Activated T-cell treated with anti-CD3 and anti-CD28 coated beads, Interleukin-2, amount 50 U/mL, for 24 hours (primary cell): ENCODE results near the gene RAD18.

ENCODE experiments used
- DNase-seq: peaks from one replicate; pipeline ENCODE4 v3.0.0-alpha.2; 2020
- H3K27ac Mint-ChIP-seq: 2 replicates; pipeline ENCODE4 v1.8.0; 2020; ENCODE audit warnings: mild to moderate bottlenecking, mixed read lengths
- H3K27me3 Mint-ChIP-seq: 2 replicates; pipeline ENCODE4 v1.8.0; 2020; ENCODE audit warnings: mixed read lengths
- H3K36me3 Mint-ChIP-seq: 2 replicates; pipeline ENCODE4 v1.8.0; 2020; ENCODE audit warnings: low read depth, mixed read lengths
- H3K4me1 Mint-ChIP-seq: 2 replicates; pipeline ENCODE4 v1.8.0; 2020; ENCODE audit warnings: low read depth, mixed read lengths
- H3K4me3 Mint-ChIP-seq: 2 replicates; pipeline ENCODE4 v1.8.0; 2020; ENCODE audit warnings: mild to moderate bottlenecking, moderate library complexity, mixed read lengths
- H3K9me3 Mint-ChIP-seq: 2 replicates; pipeline ENCODE4 v1.8.0; 2020; ENCODE audit warnings: mixed read lengths

Gene RAD18

DNA sequence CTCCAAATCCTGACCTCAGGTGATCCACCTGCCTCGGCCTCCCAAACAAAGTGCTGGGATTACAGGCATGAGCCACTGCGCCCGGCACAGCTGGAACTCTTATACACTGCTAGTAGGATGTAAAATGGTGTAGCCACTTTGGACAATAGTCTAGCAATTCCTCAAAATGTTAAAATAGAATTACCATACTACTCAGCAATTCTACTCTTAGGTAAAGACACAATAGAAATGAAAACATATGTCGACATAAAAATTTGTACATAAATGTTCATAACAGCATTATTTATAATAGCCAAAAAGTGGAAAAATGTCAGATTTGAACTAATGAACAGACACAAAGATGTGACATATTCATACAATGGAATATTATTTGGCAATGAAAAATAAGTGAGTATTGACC, 33.4 kb downstream of the RAD18 start:
- Mint-ChIP-seq H3K27me3 (no peaks in the 10 kb centered on the region), H3K27ac (no peak overlapping the region), H3K4me1 (no peaks in the 10 kb centered on the region), H3K9me3 (no peaks in the 10 kb centered on the region), H3K36me3 (peaks cover 73% of the 10 kb centered on the region), H3K4me3 (no peak overlapping the region)
- DNase-seq, result no peak

DNA sequence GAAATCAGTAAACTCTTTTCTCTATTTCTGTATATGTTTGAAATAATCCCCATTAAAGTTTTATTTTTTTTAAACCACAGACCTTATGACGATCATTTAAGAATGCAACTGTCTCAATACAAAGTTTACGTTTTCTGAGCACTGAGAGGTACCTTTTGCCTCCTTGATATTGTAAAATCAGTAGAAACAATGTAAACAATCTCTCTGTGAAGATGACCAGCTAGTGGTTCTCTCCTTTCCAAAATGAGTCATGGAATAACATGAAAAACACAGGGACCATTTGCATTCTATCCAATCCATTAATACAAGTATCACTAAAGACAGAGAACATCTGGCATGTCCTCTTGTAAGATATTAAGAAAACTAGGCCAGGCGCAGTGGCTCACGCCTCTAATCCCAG, 48.8 kb downstream of the RAD18 start:
- no peak overlapping the region for H3K27ac Mint-ChIP-seq
- no peaks in the 10 kb centered on the region for H3K4me1 Mint-ChIP-seq
- H3K9me3 Mint-ChIP-seq, result no peaks in the 10 kb centered on the region
- peaks cover 77% of the 10 kb centered on the region for H3K36me3 Mint-ChIP-seq
- no peaks in the 10 kb centered on the region for H3K27me3 Mint-ChIP-seq
- no peak for DNase-seq
- no peak overlapping the region for H3K4me3 Mint-ChIP-seq

DNA sequence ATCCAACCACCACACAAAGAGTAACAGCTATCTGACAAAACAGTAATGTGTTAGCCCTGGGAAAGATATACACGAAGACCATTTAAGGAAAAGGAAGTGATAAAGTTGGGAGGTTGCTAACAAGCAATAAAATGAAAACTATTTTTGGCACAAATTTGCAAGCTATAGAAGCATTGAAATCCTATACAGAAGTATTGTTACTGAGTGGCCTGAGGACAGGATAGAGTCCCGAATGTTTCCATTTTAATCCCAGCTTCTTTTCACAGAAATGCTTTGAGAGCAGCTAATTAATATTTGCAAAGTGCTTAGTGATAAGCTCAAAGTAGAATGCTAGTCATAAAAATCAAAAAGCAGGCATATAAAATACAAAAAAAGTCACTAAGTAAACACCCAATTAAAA, 51.5 kb downstream of the RAD18 start:
- H3K36me3 Mint-ChIP-seq, result peaks cover 87% of the 10 kb centered on the region
- H3K4me3 Mint-ChIP-seq, result no peak overlapping the region
- H3K27me3 Mint-ChIP-seq, result no peaks in the 10 kb centered on the region
- H3K4me1 Mint-ChIP-seq, result no peaks in the 10 kb centered on the region
- no peaks in the 10 kb centered on the region for H3K9me3 Mint-ChIP-seq
- no peak overlapping the region for H3K27ac Mint-ChIP-seq
- DNase-seq, result no peak

DNA sequence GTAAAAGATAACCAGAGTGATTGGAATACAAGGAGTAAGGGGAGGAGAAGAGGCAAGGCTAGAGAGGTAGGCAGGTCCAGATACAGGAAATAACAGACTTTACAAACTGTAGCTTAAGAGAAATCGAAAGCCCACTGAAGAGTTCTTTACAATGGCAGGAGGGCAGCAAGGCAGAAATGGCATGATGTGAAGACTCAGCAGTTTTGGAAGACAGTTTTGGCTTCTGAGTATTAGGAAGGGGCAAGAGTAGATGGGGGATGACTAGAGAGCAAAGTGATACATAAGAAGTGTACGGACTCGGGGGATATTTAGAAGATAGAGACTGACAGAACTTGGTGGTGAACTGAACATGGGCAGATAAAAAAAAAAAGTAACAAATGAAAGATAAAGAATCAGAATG, 54.1 kb downstream of the RAD18 start:
- H3K9me3 Mint-ChIP-seq, result no peaks in the 10 kb centered on the region
- no peaks in the 10 kb centered on the region for H3K4me1 Mint-ChIP-seq
- no peaks in the 10 kb centered on the region for H3K27me3 Mint-ChIP-seq
- H3K36me3 Mint-ChIP-seq, result peaks cover 94% of the 10 kb centered on the region
- H3K4me3 Mint-ChIP-seq, result no peak overlapping the region
- no peak for DNase-seq
- no peak overlapping the region for H3K27ac Mint-ChIP-seq

DNA sequence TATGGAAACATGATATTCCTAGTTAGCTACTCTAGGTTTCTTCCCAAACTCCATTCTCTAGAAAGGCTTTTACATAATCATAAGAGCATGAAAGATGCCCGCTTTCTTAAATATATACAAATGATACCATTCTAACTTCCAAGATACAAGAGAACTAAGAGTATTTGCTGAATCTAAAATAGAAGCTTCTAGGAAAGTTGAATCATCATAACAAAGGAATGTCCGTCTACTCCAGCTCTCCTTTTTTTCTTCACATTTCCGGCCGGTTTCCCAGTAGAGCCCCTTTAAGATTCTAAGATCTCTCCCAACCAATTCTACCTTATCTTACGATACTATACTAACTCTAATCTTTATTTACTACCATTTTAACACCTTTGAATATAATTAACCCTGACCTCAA, 60.1 kb downstream of the RAD18 start:
- DNase-seq, result no peak
- no peaks in the 10 kb centered on the region for H3K4me1 Mint-ChIP-seq
- H3K9me3 Mint-ChIP-seq, result no peaks in the 10 kb centered on the region
- no peak overlapping the region for H3K4me3 Mint-ChIP-seq
- peaks cover 88% of the 10 kb centered on the region for H3K36me3 Mint-ChIP-seq
- no peak overlapping the region for H3K27ac Mint-ChIP-seq
- no peaks in the 10 kb centered on the region for H3K27me3 Mint-ChIP-seq

DNA sequence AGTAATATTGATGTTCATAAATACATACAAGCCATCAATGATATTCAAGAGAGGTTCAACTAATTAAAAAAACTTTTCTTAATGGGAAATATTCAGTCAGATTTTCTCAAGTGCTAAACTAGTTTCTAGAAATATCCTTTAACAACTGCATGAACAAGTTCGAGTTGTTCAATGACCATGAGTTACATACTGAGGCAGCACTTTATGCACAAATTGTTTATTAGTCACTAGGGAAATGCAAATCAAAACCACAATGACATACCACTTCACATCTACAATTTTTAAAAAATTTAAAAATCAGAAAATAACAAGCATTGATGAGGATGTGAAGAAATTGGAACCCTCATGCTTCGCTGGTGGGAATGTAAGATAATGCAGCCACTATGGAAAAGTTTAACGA, 62.4 kb downstream of the RAD18 start:
- Mint-ChIP-seq H3K9me3 (no peaks in the 10 kb centered on the region), H3K27me3 (no peaks in the 10 kb centered on the region), H3K4me3 (no peak overlapping the region), H3K27ac (no peak overlapping the region), H3K4me1 (no peaks in the 10 kb centered on the region), H3K36me3 (peaks cover 88% of the 10 kb centered on the region)
- no peak for DNase-seq

DNA sequence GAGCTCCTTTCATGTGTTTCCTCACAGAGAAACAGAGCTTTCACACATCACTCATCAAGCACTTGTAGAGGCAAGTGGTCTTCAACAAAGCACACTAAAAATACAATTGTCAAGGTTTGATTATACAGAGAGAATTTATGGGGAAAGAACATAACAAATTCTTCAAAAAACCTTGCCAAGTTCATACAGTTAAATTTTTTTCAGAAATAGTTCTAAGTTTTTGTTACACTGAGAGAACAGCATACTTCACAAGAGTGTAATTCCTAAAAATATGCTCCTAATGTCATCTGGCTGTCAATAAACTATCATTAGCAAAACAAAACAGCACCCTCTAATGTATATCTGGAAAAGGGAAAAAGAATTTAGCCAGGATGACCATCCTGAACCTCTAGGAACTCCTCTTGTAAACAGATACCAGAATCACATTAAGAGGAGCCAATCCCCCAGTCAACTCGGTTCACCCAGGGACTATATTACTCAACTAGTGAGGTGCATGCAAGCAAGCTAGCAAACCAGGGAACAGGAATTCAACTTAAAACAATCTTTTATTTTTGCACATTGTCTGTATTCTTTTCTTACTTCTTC, 63.3 kb downstream of the RAD18 start:
- no peak for DNase-seq
- Mint-ChIP-seq H3K27me3 (no peaks in the 10 kb centered on the region), H3K9me3 (no peaks in the 10 kb centered on the region), H3K4me3 (no peak overlapping the region), H3K4me1 (no peaks in the 10 kb centered on the region), H3K36me3 (peaks cover 88% of the 10 kb centered on the region), H3K27ac (no peak overlapping the region)

DNA sequence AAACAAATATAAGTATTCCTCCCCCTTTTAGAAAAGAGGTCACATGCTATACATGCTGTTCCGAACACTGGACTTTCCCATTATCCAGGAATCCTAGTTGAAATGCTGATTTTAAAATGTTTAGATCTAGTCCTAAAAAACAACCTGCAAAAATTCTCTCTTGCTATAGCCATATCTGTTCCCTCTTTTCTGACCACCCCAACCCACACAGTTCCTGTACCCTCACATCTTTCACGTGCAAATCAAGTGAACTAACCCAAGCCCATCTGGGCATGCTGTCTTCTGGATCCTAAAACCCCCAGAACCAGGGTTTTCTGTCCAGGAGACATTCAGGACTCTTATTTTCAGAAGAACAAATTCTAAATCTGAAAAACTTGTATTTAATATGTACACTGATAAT, 67.4 kb downstream of the RAD18 start:
- no peak for DNase-seq
- no peaks in the 10 kb centered on the region for H3K4me1 Mint-ChIP-seq
- peaks cover 92% of the 10 kb centered on the region for H3K36me3 Mint-ChIP-seq
- no peaks in the 10 kb centered on the region for H3K27me3 Mint-ChIP-seq
- H3K9me3 Mint-ChIP-seq, result no peaks in the 10 kb centered on the region
- no peak overlapping the region for H3K27ac Mint-ChIP-seq
- no peak overlapping the region for H3K4me3 Mint-ChIP-seq

DNA sequence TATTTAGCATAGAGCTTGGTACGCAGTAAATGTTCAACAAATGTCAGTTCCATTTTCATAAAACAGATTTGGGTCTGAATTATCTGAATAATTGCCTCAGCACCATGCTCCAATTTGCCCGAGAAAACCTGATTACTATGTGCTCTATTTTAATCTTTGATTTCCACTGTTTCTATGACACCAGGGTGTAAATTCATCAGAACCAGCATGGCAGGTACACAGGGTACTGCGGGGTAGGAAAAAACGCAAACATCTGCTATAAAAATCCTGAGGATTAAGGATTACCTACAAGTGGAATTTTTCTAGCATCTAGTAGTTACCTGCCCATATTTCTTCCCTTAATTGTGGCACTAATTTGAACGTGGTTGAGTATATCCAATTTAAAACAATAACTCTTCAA, 70.3 kb downstream of the RAD18 start:
- H3K9me3 Mint-ChIP-seq, result no peaks in the 10 kb centered on the region
- H3K36me3 Mint-ChIP-seq, result peaks cover 95% of the 10 kb centered on the region
- H3K27me3 Mint-ChIP-seq, result no peaks in the 10 kb centered on the region
- H3K4me1 Mint-ChIP-seq, result no peaks in the 10 kb centered on the region
- no peak overlapping the region for H3K27ac Mint-ChIP-seq
- no peak overlapping the region for H3K4me3 Mint-ChIP-seq
- DNase-seq, result no peak

DNA sequence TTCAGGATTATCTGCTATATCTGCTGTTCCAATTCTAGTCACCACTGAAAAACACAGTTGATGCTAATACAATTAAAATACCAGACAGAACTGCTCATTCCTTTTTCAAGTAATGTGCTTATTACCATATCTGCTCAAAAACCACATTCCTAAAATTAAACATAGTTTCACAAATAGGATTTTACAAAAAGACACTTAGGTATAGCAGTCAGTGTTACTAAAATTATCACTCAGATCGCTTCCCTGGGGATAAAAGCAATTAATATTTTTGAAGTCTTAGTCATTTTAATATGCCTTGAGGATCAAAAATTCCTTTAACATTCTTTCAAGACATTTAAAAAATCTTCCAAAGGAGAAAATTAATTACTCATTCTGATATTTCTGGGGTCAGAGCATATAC, 71.5 kb downstream of the RAD18 start:
- no peak overlapping the region for H3K4me3 Mint-ChIP-seq
- no peak overlapping the region for H3K27ac Mint-ChIP-seq
- peaks cover 95% of the 10 kb centered on the region for H3K36me3 Mint-ChIP-seq
- DNase-seq, result no peak
- H3K4me1 Mint-ChIP-seq, result no peaks in the 10 kb centered on the region
- no peaks in the 10 kb centered on the region for H3K27me3 Mint-ChIP-seq
- H3K9me3 Mint-ChIP-seq, result no peaks in the 10 kb centered on the region

DNA sequence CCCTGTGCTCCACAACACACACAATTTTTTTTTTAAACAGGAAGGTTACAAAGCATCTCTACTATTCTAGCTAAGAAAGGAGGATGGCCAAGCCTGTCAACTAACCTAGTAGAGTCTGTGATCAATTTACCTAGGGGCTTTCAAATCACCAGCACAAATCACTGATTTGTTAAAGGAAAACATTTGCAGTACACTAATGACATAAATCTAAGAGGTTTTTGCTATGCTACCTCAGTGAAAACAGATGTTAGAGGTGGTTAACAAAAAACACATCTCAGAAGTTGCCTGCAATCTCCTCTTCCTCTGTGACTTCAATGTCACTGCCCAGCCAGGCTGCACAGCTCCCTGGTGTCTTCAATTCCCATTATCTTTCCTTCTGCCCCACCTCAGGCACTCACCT, 72.0 kb downstream of the RAD18 start:
- no peak overlapping the region for H3K27ac Mint-ChIP-seq
- peaks cover 95% of the 10 kb centered on the region for H3K36me3 Mint-ChIP-seq
- DNase-seq, result no peak
- H3K9me3 Mint-ChIP-seq, result no peaks in the 10 kb centered on the region
- H3K27me3 Mint-ChIP-seq, result no peaks in the 10 kb centered on the region
- no peak overlapping the region for H3K4me3 Mint-ChIP-seq
- no peaks in the 10 kb centered on the region for H3K4me1 Mint-ChIP-seq

DNA sequence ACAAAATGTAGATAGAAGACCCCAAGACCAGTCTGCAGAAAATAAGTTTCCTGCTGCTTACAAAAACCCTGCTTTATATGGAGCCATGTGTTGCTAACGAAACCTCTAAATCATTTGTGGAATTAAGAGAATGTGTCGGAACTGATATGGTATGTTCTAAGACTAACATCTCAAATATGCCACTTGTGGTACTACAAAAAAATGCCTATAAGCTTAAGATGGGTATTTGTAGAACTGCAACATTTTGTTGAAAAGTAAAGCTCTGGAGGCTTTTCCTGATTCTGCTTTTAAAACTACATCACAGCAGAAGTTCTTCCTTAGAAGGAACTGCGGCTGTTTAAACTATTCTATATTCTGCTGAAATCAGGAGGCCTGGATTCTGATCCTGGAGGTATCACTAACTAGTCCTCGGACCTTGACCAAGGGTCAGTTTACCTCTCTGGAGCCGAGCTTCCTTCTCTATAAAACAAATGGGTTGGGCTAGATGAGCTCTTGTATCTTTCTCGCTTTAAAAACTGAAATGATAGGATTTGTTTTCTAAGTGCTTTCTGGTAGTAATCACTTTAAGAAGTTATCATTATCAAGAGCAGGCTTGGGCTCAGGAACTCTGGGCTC, 74.9 kb downstream of the RAD18 start:
- DNase-seq, result no peak
- Mint-ChIP-seq H3K27me3 (no peaks in the 10 kb centered on the region), H3K9me3 (peaks cover 3% of the 10 kb centered on the region), H3K27ac (no peak overlapping the region), H3K4me3 (no peak overlapping the region), H3K4me1 (no peaks in the 10 kb centered on the region), H3K36me3 (peaks cover 97% of the 10 kb centered on the region)

DNA sequence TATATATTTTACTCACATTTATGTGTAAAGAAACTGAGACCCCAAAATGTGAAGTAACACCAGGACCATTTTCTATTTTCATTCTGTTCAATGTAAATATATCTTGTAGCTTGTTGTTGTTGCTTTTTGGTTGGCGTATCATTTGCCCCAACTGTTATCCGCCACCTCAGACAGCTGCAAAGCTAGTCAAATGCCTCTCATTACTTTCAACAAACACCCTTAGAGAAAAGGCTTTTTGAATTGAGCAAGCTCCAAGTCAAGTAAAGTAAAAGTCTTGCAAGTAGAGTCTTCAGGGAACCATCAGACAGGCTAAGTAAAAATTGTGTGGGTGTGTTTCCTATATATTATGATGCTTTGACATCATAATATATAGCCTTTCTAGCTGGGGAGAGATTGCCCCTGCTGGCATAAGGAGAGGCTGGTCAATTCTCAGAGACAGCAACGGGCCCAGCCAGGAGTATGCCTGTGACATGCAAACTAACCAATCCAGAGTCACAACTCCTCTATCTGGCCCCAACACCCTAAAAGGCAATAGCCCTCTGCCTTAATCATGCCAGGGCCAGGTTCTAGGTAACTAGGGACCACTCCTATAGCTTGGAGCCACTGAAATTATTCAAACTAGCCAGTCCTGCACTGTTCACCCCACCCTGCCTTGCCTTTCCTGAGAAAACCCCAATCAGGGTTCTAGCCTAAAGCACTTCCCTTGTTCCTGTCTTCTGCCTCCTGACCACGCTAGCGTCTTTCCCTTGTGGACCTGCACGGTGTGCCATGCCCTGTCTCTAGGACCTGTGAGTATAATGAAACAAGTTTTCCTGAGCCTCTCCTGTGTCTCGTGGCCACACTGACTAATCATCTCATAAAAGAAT, 75.6 kb downstream of the RAD18 start:
- Mint-ChIP-seq H3K27ac (no peak overlapping the region), H3K4me1 (no peaks in the 10 kb centered on the region), H3K36me3 (peaks cover 96% of the 10 kb centered on the region), H3K9me3 (peaks cover 3% of the 10 kb centered on the region), H3K4me3 (no peak overlapping the region), H3K27me3 (no peaks in the 10 kb centered on the region)
- DNase-seq, result no peak

DNA sequence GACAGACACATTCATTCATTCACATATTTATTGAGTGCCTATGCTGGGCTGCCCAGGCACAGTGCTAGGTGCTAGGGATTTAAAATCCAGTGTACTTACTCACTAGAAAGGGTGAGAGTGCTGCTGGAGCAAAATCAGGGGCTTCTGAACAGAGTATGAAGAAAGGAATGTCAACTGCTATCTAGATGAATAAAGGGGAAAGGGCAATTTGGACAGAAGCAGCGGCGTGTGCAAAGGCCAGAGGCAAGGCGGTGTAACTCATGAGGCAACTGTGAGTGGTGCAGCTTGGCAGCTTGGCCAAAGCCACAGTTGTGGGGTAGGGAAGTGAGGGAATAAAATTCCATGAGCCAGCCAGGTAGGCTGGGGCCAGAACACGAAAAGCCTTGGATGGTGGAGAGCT, 76.7 kb downstream of the RAD18 start:
- Mint-ChIP-seq H3K36me3 (peaks cover 95% of the 10 kb centered on the region), H3K4me1 (no peaks in the 10 kb centered on the region), H3K4me3 (no peak overlapping the region), H3K9me3 (peaks cover 3% of the 10 kb centered on the region), H3K27ac (no peak overlapping the region), H3K27me3 (no peaks in the 10 kb centered on the region)
- DNase-seq, result no peak
